Brain microvascular endothelial cell (primary cell): ENCODE measurements around the gene MED12L.
"Not testable (repeated sequence)": the region's sequence is repeated elsewhere in the genome, so short reads cannot be mapped to it uniquely, and the experiment has no call there.

Experiments used
- DNase-seq: peaks from one replicate; pipeline ENCODE4 v3.0.0-alpha.2; 2020
- H3K27ac ChIP-seq: fragments of 250-450 bp; sonication (Bioruptor Pico); 2 replicates; pipeline ENCODE4 v1.5.1; 2020; ENCODE audit warnings: mild to moderate bottlenecking, moderate library complexity
- H3K27me3 ChIP-seq: fragments of 250-450 bp; sonication (Bioruptor Pico); replicated peaks from 2 replicates; pipeline ENCODE4 v1.5.1; 2020; ENCODE audit warnings: mild to moderate bottlenecking
- H3K36me3 ChIP-seq: fragments of 250-450 bp; sonication (Bioruptor Pico); replicated peaks from 2 replicates; pipeline ENCODE4 v1.5.1; 2020; ENCODE audit warnings: mild to moderate bottlenecking
- H3K4me3 ChIP-seq: 2 replicates; pipeline ENCODE4 v1.5.1; 2011; ENCODE audit warnings: low read depth, mild to moderate bottlenecking, control low read depth, low read length, moderate library complexity
- CTCF ChIP-seq: IDR thresholded peaks from 2 replicates; pipeline ENCODE4 v1.5.1; 2011; ENCODE audit warnings: low read depth, mild to moderate bottlenecking, moderate library complexity, low read length, control low read depth, inconsistent platforms; ENCODE audit errors: missing control alignments
- in situ Hi-C: cut with HindIII; loops from 2 replicates; pipeline ENCODE4 v1.10.0; 2017; ENCODE audit warnings: low sequenced_read_pairs, low pct_ligation_motif_present

MED12L gene

GRCh38 chr3:151052346-151052745 lies 33.1 kb upstream of the MED12L start:
- no peaks in the 10 kb centered on the region for H3K27me3 ChIP-seq
- no peak overlapping the region for H3K27ac ChIP-seq
- H3K4me3 ChIP-seq = no peak overlapping the region
- no peak for DNase-seq
- in situ Hi-C loops = no loop called here
- TF ChIP-seq CTCF = no peak
- H3K36me3 ChIP-seq = no peaks in the 10 kb centered on the region

- TF ChIP-seq CTCF = no peak
- no peak overlapping the region for H3K4me3 ChIP-seq
- no peak for DNase-seq
- no peaks in the 10 kb centered on the region for H3K36me3 ChIP-seq
- no peaks in the 10 kb centered on the region for H3K27me3 ChIP-seq
- H3K27ac ChIP-seq = no peak overlapping the region
- in situ Hi-C loops = no loop called here
Observed at GRCh38 chr3:151052756-151053155, 32.7 kb upstream of the MED12L start.

GRCh38 chr3:151058740-151059139 lies 26.7 kb upstream of the MED12L start:
- Histone ChIP-seq H3K4me3 (no peak overlapping the region), H3K36me3 (no peaks in the 10 kb centered on the region), H3K27me3 (no peaks in the 10 kb centered on the region), H3K27ac (no peak overlapping the region)
- no peak for TF ChIP-seq CTCF
- in situ Hi-C loops = no loop called here
- DNase-seq = no peak

GRCh38 chr3:151062611-151063010 lies 22.9 kb upstream of the MED12L start:
- no peak overlapping the region for H3K4me3 ChIP-seq
- H3K27ac ChIP-seq = no peak overlapping the region
- in situ Hi-C loops = no loop called here
- no peak for TF ChIP-seq CTCF
- H3K36me3 ChIP-seq = no peaks in the 10 kb centered on the region
- no peaks in the 10 kb centered on the region for H3K27me3 ChIP-seq
- no peak for DNase-seq

- no peak for TF ChIP-seq CTCF
- no peak for DNase-seq
- H3K36me3 ChIP-seq = no peaks in the 10 kb centered on the region
Observed at GRCh38 chr3:151067158-151067557, 18.3 kb upstream of the MED12L start.

GRCh38 chr3:151072842-151073241 lies 12.6 kb upstream of the MED12L start:
- in situ Hi-C loops, H3K36me3 ChIP-seq, H3K27me3 ChIP-seq: not testable (repeated sequence)

More at GRCh38 chr3:151067158-151067557, 18.3 kb upstream of the MED12L start:
- in situ Hi-C loops = no loop called here
- no peaks in the 10 kb centered on the region for H3K27me3 ChIP-seq
- H3K27ac ChIP-seq = no peak overlapping the region
- no peak overlapping the region for H3K4me3 ChIP-seq

More at GRCh38 chr3:151072842-151073241, 12.6 kb upstream of the MED12L start:
- not testable (repeated sequence) for H3K4me3 ChIP-seq, H3K27ac ChIP-seq, DNase-seq
